ENCODE measurements around the gene CNKSR1. TPM values are rescaled to one million over a fixed set of nuclear protein-coding genes. Genes with fewer than 3 reads are reported as not detected.

Gene CNKSR1
- total and polyA plus RNA-seq, 2 of the 13 experiments (the other 11 are each of a cell fraction or from before 2014, with no cell fraction given), result 3.4 to 8.9 TPM

DNA sequence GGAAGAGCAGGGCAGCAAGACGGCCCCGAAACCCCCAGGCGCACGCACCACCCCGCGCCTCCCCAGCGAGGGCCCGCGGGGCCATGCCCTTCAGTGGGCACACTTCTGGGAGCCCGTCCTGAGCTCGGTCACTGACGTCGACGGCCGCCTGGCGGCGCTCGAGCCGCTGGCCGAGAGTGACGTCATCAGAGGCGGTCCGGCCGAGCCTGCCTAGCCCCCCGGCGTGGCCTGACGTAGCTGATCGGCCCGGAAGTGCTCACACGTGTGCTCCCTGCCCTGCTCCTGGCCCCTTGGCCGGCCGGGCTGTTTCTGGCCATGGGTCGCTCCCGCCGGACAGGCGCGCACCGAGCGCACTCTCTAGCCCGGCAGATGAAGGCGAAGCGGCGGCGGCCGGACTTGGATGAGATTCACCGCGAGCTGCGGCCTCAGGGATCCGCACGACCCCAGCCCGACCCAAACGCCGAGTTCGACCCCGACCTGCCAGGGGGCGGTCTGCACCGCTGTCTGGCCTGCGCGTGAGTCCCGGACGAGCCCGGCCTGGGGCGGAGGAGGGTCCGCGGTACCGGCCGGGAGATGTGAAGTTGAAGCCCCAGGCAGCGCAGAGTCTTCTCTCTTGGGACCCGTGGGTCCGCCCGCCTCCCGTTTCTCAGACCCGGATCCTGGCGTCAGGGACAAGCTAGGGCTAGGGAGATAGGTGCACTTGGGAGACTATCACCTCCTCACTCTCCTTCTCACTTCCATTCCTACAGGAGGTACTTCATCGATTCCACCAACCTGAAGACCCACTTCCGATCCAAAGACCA is 7.4 kb upstream of the CNKSR1 start, which contains the start of gene ZNF593 (continued):
- TF ChIP-seq, protein P1, sequence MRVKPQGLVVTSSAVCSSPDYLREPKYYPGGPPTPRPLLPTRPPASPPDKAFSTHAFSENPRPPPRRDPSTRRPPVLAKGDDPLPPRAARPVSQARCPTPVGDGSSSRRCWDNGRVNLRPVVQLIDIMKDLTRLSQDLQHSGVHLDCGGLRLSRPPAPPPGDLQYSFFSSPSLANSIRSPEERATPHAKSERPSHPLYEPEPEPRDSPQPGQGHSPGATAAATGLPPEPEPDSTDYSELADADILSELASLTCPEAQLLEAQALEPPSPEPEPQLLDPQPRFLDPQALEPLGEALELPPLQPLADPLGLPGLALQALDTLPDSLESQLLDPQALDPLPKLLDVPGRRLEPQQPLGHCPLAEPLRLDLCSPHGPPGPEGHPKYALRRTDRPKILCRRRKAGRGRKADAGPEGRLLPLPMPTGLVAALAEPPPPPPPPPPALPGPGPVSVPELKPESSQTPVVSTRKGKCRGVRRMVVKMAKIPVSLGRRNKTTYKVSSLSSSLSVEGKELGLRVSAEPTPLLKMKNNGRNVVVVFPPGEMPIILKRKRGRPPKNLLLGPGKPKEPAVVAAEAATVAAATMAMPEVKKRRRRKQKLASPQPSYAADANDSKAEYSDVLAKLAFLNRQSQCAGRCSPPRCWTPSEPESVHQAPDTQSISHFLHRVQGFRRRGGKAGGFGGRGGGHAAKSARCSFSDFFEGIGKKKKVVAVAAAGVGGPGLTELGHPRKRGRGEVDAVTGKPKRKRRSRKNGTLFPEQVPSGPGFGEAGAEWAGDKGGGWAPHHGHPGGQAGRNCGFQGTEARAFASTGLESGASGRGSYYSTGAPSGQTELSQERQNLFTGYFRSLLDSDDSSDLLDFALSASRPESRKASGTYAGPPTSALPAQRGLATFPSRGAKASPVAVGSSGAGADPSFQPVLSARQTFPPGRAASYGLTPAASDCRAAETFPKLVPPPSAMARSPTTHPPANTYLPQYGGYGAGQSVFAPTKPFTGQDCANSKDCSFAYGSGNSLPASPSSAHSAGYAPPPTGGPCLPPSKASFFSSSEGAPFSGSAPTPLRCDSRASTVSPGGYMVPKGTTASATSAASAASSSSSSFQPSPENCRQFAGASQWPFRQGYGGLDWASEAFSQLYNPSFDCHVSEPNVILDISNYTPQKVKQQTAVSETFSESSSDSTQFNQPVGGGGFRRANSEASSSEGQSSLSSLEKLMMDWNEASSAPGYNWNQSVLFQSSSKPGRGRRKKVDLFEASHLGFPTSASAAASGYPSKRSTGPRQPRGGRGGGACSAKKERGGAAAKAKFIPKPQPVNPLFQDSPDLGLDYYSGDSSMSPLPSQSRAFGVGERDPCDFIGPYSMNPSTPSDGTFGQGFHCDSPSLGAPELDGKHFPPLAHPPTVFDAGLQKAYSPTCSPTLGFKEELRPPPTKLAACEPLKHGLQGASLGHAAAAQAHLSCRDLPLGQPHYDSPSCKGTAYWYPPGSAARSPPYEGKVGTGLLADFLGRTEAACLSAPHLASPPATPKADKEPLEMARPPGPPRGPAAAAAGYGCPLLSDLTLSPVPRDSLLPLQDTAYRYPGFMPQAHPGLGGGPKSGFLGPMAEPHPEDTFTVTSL (CRISPR knock-in tag; IDR thresholded peaks at IDR 0.05; ENCODE audit: borderline replicate concordance), result no peak
- TF ChIP-seq ZNF335 (CRISPR knock-in tag; IDR thresholded peaks at IDR 0.05) (peak; percentile 77), TMF1 (CRISPR knock-in tag; IDR thresholded peaks at IDR 0.05; ENCODE audit: low read depth) (peak; percentile 90), ZNF292 (CRISPR knock-in tag; IDR thresholded peaks at IDR 0.05; ENCODE audit: borderline replicate concordance, low read depth) (peak; percentile 61; the same call in 1 of the 2 replicates), SOX13 (IDR thresholded peaks at IDR 0.05) (no peak), SOX13 (CRISPR knock-in tag; conservative IDR thresholded peaks at IDR 0.05 in 1 of 2, IDR thresholded peaks at IDR 0.05 in 1 of 2) (peak in 1 of 2 experiments; percentile 17; a peak in 1 of 4 replicates), ZKSCAN1 (IDR thresholded peaks at IDR 0.05; ENCODE audit: low read length) (no peak), EHMT2 (IDR thresholded peaks at IDR 0.05; ENCODE audit: borderline replicate concordance, low read depth, low read length) (no peak), THAP11 (CRISPR knock-in tag; IDR thresholded peaks at IDR 0.05) (peak; percentile 89), TARDBP (CRISPR knock-in tag; IDR thresholded peaks at IDR 0.05) (peak; percentile 95), HOXA5 (CRISPR knock-in tag; IDR thresholded peaks at IDR 0.05) (peak; percentile 97), ZNF672 (CRISPR knock-in tag; IDR thresholded peaks at IDR 0.05) (no peak), ZNF558 (CRISPR knock-in tag; IDR thresholded peaks at IDR 0.05; ENCODE audit: borderline replicate concordance) (no peak), JUNB (CRISPR knock-in tag; IDR thresholded peaks at IDR 0.05; ENCODE audit: borderline replicate concordance) (no peak; the same call in 1 of the 2 replicates), NR1H2 (CRISPR knock-in tag; IDR thresholded peaks at IDR 0.05; ENCODE audit: borderline replicate concordance, low read depth) (0 out of 2 replicates have a peak, but pooled peaks have one; percentile 79)
- TF ChIP-seq, protein P2, sequence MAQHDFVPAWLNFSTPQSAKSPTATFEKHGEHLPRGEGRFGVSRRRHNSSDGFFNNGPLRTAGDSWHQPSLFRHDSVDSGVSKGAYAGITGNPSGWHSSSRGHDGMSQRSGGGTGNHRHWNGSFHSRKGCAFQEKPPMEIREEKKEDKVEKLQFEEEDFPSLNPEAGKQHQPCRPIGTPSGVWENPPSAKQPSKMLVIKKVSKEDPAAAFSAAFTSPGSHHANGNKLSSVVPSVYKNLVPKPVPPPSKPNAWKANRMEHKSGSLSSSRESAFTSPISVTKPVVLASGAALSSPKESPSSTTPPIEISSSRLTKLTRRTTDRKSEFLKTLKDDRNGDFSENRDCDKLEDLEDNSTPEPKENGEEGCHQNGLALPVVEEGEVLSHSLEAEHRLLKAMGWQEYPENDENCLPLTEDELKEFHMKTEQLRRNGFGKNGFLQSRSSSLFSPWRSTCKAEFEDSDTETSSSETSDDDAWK (CRISPR knock-in tag; IDR thresholded peaks at IDR 0.05), result no peak
- TF ChIP-seq, protein P3, sequence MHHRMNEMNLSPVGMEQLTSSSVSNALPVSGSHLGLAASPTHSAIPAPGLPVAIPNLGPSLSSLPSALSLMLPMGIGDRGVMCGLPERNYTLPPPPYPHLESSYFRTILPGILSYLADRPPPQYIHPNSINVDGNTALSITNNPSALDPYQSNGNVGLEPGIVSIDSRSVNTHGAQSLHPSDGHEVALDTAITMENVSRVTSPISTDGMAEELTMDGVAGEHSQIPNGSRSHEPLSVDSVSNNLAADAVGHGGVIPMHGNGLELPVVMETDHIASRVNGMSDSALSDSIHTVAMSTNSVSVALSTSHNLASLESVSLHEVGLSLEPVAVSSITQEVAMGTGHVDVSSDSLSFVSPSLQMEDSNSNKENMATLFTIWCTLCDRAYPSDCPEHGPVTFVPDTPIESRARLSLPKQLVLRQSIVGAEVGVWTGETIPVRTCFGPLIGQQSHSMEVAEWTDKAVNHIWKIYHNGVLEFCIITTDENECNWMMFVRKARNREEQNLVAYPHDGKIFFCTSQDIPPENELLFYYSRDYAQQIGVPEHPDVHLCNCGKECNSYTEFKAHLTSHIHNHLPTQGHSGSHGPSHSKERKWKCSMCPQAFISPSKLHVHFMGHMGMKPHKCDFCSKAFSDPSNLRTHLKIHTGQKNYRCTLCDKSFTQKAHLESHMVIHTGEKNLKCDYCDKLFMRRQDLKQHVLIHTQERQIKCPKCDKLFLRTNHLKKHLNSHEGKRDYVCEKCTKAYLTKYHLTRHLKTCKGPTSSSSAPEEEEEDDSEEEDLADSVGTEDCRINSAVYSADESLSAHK (CRISPR knock-in tag; IDR thresholded peaks at IDR 0.05; ENCODE audit: borderline replicate concordance), result no peak
- TF ChIP-seq, protein P4, sequence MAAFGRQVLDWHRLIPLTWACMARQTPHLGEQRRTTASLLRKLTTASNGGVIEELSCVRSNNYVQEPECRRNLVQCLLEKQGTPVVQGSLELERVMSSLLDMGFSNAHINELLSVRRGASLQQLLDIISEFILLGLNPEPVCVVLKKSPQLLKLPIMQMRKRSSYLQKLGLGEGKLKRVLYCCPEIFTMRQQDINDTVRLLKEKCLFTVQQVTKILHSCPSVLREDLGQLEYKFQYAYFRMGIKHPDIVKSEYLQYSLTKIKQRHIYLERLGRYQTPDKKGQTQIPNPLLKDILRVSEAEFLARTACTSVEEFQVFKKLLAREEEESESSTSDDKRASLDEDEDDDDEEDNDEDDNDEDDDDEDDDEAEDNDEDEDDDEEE (CRISPR knock-in tag; IDR thresholded peaks at IDR 0.05), result peak; percentile 57; the same call in 1 of the 2 replicates

Data from HepG2 (cell line).